Spinal cord (tissue), 10 donors: Measurements from ENCODE around the gene BCAS3. TPM values are rescaled to one million over a fixed set of nuclear protein-coding genes. Genes with fewer than 3 reads are reported as not detected.
"Not testable (repeated sequence)": the region's sequence is repeated elsewhere in the genome, so short reads cannot be mapped to it uniquely, and the experiment has no call there.

Experiments
- DNase-seq, 6 donors: peaks; one replicate each; pipeline versions ENCODE4 v3.0.0 to v3.0.0-alpha.2; 2013 to 2015; ENCODE audit warnings: low spot score in 6 of 6, low read depth in 4 of 6
- H3K27ac ChIP-seq: one replicate; pipeline ENCODE4 v1.5.1; 2013; ENCODE audit warnings: low read depth, low read length, control low read depth
- H3K27me3 ChIP-seq: one replicate; pipeline ENCODE4 v1.6.1; 2013; ENCODE audit warnings: low read length; ENCODE audit not compliant: control insufficient read depth, insufficient read depth
- H3K36me3 ChIP-seq: one replicate; pipeline ENCODE4 v1.6.1; 2013; ENCODE audit warnings: low read length; ENCODE audit not compliant: control insufficient read depth, insufficient read depth
- H3K4me1 ChIP-seq: one replicate; pipeline ENCODE4 v1.6.1; 2013; ENCODE audit warnings: low read length; ENCODE audit not compliant: control insufficient read depth, insufficient read depth
- H3K4me3 ChIP-seq: one replicate; pipeline ENCODE4 v1.5.1; 2013; ENCODE audit warnings: low read depth, low read length, control low read depth
- H3K9me3 ChIP-seq: one replicate; pipeline ENCODE4 v1.6.1; 2013; ENCODE audit warnings: low read length; ENCODE audit not compliant: control insufficient read depth, insufficient read depth
- WGBS: methylation state at CpG from one replicate; pipeline ENCODE4 v1.1.5; 2013; ENCODE audit warnings: missing lambda C conversion rate; ENCODE audit not compliant: insufficient coverage; 5-methylcytosine and 5-hydroxymethylcytosine counted together
- polyA plus RNA-seq, 2 donors: library from polyadenylated mRNA; unstranded; fragments of 120-200 nt; gene quantifications; one replicate each; pipeline ENCODE4 v1.2.1, GENCODE V29; 2013; ENCODE audit not compliant: insufficient read length in 2 of 2
- total RNA-seq, 2 donors: library from RNA; depleted of rRNA in 1 of 2; stranded (reverse); fragments of 120-200 nt in 1 of 2; fragments of >200 nt in 1 of 2; gene quantifications; one replicate each; pipeline versions ENCODE4 v1.2.3 to v1.2.4, GENCODE V29; 2013 to 2014
- donor health status: healthy.

Gene BCAS3
- total and polyA plus RNA-seq, 4 donors, result 20.5 to 53.4 (median 25.7) TPM

- no peak overlapping the region for H3K4me3 ChIP-seq
- DNase-seq, result no peak
- peaks cover 2% of the 10 kb centered on the region for H3K9me3 ChIP-seq
- no peaks in the 10 kb centered on the region for H3K36me3 ChIP-seq
- no peak overlapping the region for H3K27ac ChIP-seq
- H3K4me1 ChIP-seq, result no peaks in the 10 kb centered on the region
- no peaks in the 10 kb centered on the region for H3K27me3 ChIP-seq
- 66% methylated on average over 4 of the region's 8 CpGs for WGBS
Measured at GRCh38 chr17:60798576-60798975, 120.9 kb downstream of the BCAS3 start.

GRCh38 chr17:60802377-60802776, 124.7 kb downstream of the BCAS3 start:
- DNase-seq, result no peak
- WGBS, result 97% methylated on average over 5 of the region's 6 CpGs
- Histone ChIP-seq H3K27ac (no peak overlapping the region), H3K36me3 (no peaks in the 10 kb centered on the region), H3K27me3 (no peaks in the 10 kb centered on the region), H3K4me3 (no peak overlapping the region), H3K9me3 (no peaks in the 10 kb centered on the region), H3K4me1 (no peaks in the 10 kb centered on the region)

GRCh38 chr17:60803059-60803458, 125.4 kb downstream of the BCAS3 start:
- Histone ChIP-seq H3K27me3 (no peaks in the 10 kb centered on the region), H3K4me1 (no peaks in the 10 kb centered on the region), H3K27ac (no peak overlapping the region), H3K4me3 (no peak overlapping the region), H3K9me3 (no peaks in the 10 kb centered on the region), H3K36me3 (no peaks in the 10 kb centered on the region)
- WGBS, result 100% methylated on average over 1 of the region's 6 CpGs
- no peak for DNase-seq

- DNase-seq, result no peak
- no peaks in the 10 kb centered on the region for H3K4me1 ChIP-seq
Measured at GRCh38 chr17:60804831-60805230, 127.2 kb downstream of the BCAS3 start.

GRCh38 chr17:60809421-60809820, 131.8 kb downstream of the BCAS3 start:
- Histone ChIP-seq H3K9me3 (peaks cover 6% of the 10 kb centered on the region), H3K4me3 (no peak overlapping the region), H3K27me3 (no peaks in the 10 kb centered on the region), H3K36me3 (no peaks in the 10 kb centered on the region), H3K4me1 (no peaks in the 10 kb centered on the region), H3K27ac (no peak overlapping the region)
- 100% methylated on average over 1 of the region's 1 CpG for WGBS
- peak in 1 of 6 donors; percentile 32 for DNase-seq

More at GRCh38 chr17:60804831-60805230, 127.2 kb downstream of the BCAS3 start:
- WGBS, result no CpG with 5 or more reads among the region's 3 CpGs
- Histone ChIP-seq H3K4me3 (no peak overlapping the region), H3K9me3 (no peaks in the 10 kb centered on the region), H3K27ac (no peak overlapping the region), H3K27me3 (no peaks in the 10 kb centered on the region), H3K36me3 (no peaks in the 10 kb centered on the region)

- H3K27me3 ChIP-seq, H3K4me3 ChIP-seq, H3K4me1 ChIP-seq, DNase-seq, H3K9me3 ChIP-seq, H3K36me3 ChIP-seq, H3K27ac ChIP-seq: not testable (repeated sequence)
- WGBS, result no CpG with 5 or more reads among the region's 2 CpGs
Measured at GRCh38 chr17:60814941-60815340, 137.3 kb downstream of the BCAS3 start.

- WGBS, result no CpG with 5 or more reads among the region's 1 CpG
- no peaks in the 10 kb centered on the region for H3K9me3 ChIP-seq
- no peak for DNase-seq
- H3K4me3 ChIP-seq, result no peak overlapping the region
- H3K27ac ChIP-seq, result no peak overlapping the region
- no peaks in the 10 kb centered on the region for H3K27me3 ChIP-seq
- no peaks in the 10 kb centered on the region for H3K36me3 ChIP-seq
- no peaks in the 10 kb centered on the region for H3K4me1 ChIP-seq
Measured at GRCh38 chr17:60817192-60817591, 139.5 kb downstream of the BCAS3 start.

GRCh38 chr17:60819447-60820130, 141.9 kb downstream of the BCAS3 start:
- no peaks in the 10 kb centered on the region for H3K4me1 ChIP-seq
- H3K27ac ChIP-seq, result no peak overlapping the region
- H3K9me3 ChIP-seq, result no peaks in the 10 kb centered on the region
- no peaks in the 10 kb centered on the region for H3K36me3 ChIP-seq
- 86% methylated on average over 3 of the region's 4 CpGs for WGBS
- H3K4me3 ChIP-seq, result no peak overlapping the region
- no peaks in the 10 kb centered on the region for H3K27me3 ChIP-seq
- DNase-seq, result no peak

- no peak overlapping the region for H3K4me3 ChIP-seq
- no peak overlapping the region for H3K27ac ChIP-seq
- DNase-seq, result no peak
- H3K4me1 ChIP-seq, result no peaks in the 10 kb centered on the region
- WGBS, result 100% methylated on average over 1 of the region's 5 CpGs
- no peaks in the 10 kb centered on the region for H3K9me3 ChIP-seq
- H3K27me3 ChIP-seq, result no peaks in the 10 kb centered on the region
- no peaks in the 10 kb centered on the region for H3K36me3 ChIP-seq
Measured at GRCh38 chr17:60823515-60823914, 145.9 kb downstream of the BCAS3 start.

- H3K27me3 ChIP-seq, result no peaks in the 10 kb centered on the region
- no peaks in the 10 kb centered on the region for H3K36me3 ChIP-seq
- H3K9me3 ChIP-seq, result no peaks in the 10 kb centered on the region
- H3K4me1 ChIP-seq, result no peaks in the 10 kb centered on the region
- WGBS, result no CpG with 5 or more reads among the region's 1 CpG
- DNase-seq, result no peak
- H3K4me3 ChIP-seq, result no peak overlapping the region
- no peak overlapping the region for H3K27ac ChIP-seq
Measured at GRCh38 chr17:60825351-60825750, 147.7 kb downstream of the BCAS3 start.
